ENCODE data around the gene TMEM101. TPM values are rescaled to one million over a fixed set of nuclear protein-coding genes. Genes with fewer than 3 reads are reported as not detected.

Gene TMEM101
- 18.6 and 21.1 TPM in 2 replicates for total RNA-seq (2021)
- long read RNA-seq, transcript TMEM101-201 (4 exons, 1,536 nt) = major isoform, 93 of 106 reads
- long read RNA-seq, partial matches to known transcripts = 2 of 106 reads
- long read RNA-seq, other reads (novel, unspliced or antisense) = 8 of 106 reads

DNA sequence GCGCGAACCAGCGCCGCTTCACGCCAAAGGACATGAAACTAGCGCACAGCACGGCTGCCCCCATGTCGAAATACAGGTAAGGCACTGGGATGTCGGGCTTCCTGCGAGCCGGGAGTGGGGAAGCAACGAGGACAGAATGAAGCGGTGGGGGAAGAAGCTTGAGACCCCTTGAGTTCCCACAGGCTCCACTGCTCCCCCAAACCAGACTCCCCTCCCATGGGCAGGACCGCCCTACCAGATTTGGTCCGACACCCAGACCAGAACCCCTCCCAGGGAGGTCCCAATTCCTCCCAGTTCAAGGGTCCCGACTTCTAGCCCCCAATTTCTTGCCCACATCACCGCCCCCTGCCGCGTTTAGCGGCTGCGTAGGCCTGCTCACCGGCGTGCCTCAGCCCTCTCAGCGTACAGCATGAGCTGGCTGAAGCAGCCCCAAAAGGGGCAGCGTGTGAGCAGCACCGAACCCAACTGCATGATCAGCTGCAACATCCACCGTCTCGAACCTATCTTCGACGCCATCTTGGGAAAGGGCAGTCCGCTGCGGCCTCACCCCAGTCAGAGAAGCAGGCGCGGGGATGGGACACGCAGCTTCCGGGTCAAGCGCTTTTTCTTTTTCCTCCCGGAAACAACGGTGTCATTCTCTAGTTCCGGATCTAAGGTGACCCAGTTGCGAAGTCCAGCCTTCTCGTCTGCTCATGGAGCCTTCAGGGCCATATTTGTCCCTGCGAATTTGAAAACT, at the start of gene TMEM101:
Gene TMEM101 (minus strand): TSS at position 527 of the 736 bp plus-strand sequence. CDS start 11 bp downstream, at position 516.
- H2AK5ac ChIP-seq (ENCODE audit: insufficient read length, low read length) = no peak within 1 kb of the TSS
- H3T11ph ChIP-seq (ENCODE audit: low read length) = no peak within 1 kb of the TSS
- H3K79me1 ChIP-seq (ENCODE audit: insufficient read depth, low read depth, low read length, poor library complexity, severe bottlenecking) = no peaks in the 10 kb centered on the region
- H3K27me3 Mint-ChIP-seq (ENCODE audit: low read depth) = no peaks in the 10 kb centered on the region; the same call in 1 of the 2 replicates
- peaks cover 7% of the 10 kb centered on the region for H3K23me2 ChIP-seq (ENCODE audit: insufficient read length, low read depth, low read length, poor library complexity, severe bottlenecking)
- TF ChIP-seq, protein P1, sequence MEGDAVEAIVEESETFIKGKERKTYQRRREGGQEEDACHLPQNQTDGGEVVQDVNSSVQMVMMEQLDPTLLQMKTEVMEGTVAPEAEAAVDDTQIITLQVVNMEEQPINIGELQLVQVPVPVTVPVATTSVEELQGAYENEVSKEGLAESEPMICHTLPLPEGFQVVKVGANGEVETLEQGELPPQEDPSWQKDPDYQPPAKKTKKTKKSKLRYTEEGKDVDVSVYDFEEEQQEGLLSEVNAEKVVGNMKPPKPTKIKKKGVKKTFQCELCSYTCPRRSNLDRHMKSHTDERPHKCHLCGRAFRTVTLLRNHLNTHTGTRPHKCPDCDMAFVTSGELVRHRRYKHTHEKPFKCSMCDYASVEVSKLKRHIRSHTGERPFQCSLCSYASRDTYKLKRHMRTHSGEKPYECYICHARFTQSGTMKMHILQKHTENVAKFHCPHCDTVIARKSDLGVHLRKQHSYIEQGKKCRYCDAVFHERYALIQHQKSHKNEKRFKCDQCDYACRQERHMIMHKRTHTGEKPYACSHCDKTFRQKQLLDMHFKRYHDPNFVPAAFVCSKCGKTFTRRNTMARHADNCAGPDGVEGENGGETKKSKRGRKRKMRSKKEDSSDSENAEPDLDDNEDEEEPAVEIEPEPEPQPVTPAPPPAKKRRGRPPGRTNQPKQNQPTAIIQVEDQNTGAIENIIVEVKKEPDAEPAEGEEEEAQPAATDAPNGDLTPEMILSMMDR (conservative IDR thresholded peaks at IDR 0.05) = no peak
- H3K27ac ChIP-seq (ENCODE audit: insufficient read length, low read depth, low read length) = peak within 1 kb of the TSS; percentile 75
- H3K14ac ChIP-seq (ENCODE audit: insufficient read depth, low read length) = peak within 1 kb of the TSS; percentile 95
- H3K23ac ChIP-seq (ENCODE audit: insufficient read length, low read depth, low read length) = no peak within 1 kb of the TSS
- no peaks in the 10 kb centered on the region for H3K9me3 ChIP-seq (ENCODE audit: control insufficient read depth, low read depth, low read length)
- H4K91ac ChIP-seq (ENCODE audit: insufficient read length, low read depth, low read length) = no peak within 1 kb of the TSS
- no peak within 1 kb of the TSS for H2AFZ ChIP-seq (ENCODE audit: low read length)
- no peak within 1 kb of the TSS for H3K4ac ChIP-seq (ENCODE audit: low read depth, low read length)
- peak within 1 kb of the TSS; percentile 76 for H3K4me2 ChIP-seq (ENCODE audit: insufficient read depth, insufficient read length, low read length)
- peak; percentile 96 for DNase-seq
- no peak within 1 kb of the TSS for H2BK12ac ChIP-seq (ENCODE audit: insufficient read length, low read depth, low read length)
- WGBS (ENCODE audit: extremely low coverage, insufficient read length, low lambda C conversion rate) = no CpG with 5 or more reads among the region's 43 CpGs
- no peak within 1 kb of the TSS for H2BK15ac ChIP-seq (ENCODE audit: low read depth, low read length)
- H3K79me2 ChIP-seq (ENCODE audit: insufficient read depth, low read length) = no peaks in the 10 kb centered on the region
- H4K8ac ChIP-seq (replicated peaks; ENCODE audit: insufficient read length, low read depth, low read length) = no peak within 1 kb of the TSS
- H4K20me1 ChIP-seq (ENCODE audit: control insufficient read depth, insufficient read depth, insufficient read length) = no peaks in the 10 kb centered on the region
- H3K18ac ChIP-seq (ENCODE audit: insufficient read length, low read depth, low read length) = peak within 1 kb of the TSS; percentile 90
- peak within 1 kb of the TSS; percentile 11 for H2BK5ac ChIP-seq (ENCODE audit: insufficient read length, low read length)
- H2BK20ac ChIP-seq (ENCODE audit: low read depth, low read length, poor library complexity, severe bottlenecking) = no peak within 1 kb of the TSS
- peaks cover 3 to 13% (median 9%) of the 10 kb centered on the region in 3 experiments; a peak in 6 of 7 replicates for H3K36me3 Mint-ChIP-seq (ENCODE audit: insufficient read depth in 1 of 3, low read depth in 3 of 3)
- H3K4me1 ChIP-seq (ENCODE audit: insufficient read depth, low read length) = no peaks in the 10 kb centered on the region
- peak within 1 kb of the TSS; percentile 86 for H3K9ac ChIP-seq (ENCODE audit: extremely low read depth, insufficient read length, low read length)
- peak within 1 kb of the TSS; percentile 100 for H3K4me3 Mint-ChIP-seq
- H3K4me1 Mint-ChIP-seq = peaks cover 6 to 7% of the 10 kb centered on the region in 2 experiments
- peak within 1 kb of the TSS; percentile 100 for H3K27ac Mint-ChIP-seq
- H3K56ac ChIP-seq (ENCODE audit: insufficient read length, low read depth, low read length) = no peak within 1 kb of the TSS
- H4K5ac ChIP-seq (ENCODE audit: insufficient read length, low read depth, low read length) = no peak within 1 kb of the TSS
- no peaks in the 10 kb centered on the region for H3K27me3 ChIP-seq (ENCODE audit: insufficient read depth, low read length)
- H3K9me3 Mint-ChIP-seq = no peaks in the 10 kb centered on the region
- H2BK120ac ChIP-seq (ENCODE audit: low read depth, low read length, poor library complexity, severe bottlenecking) = no peak within 1 kb of the TSS
